Right cardiac atrium (tissue), 5 donors: ENCODE measurements around the gene MMP17. TPM values are rescaled to one million over a fixed set of nuclear protein-coding genes. Genes with fewer than 3 reads are reported as not detected.

Source experiments
- ATAC-seq, 2 donors: fragments of 200-7000 bp; cut with Tn5 transposase; one replicate each; pipeline versions ENCODE4 v1.8.0 to v1.9.1; 2020; ENCODE audit warnings: moderate library complexity in 2 of 2, mild to moderate bottlenecking in 1 of 2
- DNase-seq, 3 donors: peaks; one replicate each; pipeline ENCODE4 v3.0.0-alpha.2; 2020
- H3K27ac ChIP-seq: one replicate; pipeline ENCODE4 v1.5.1; 2013; ENCODE audit warnings: mild to moderate bottlenecking, low read length, control low read depth, moderate library complexity
- H3K27me3 ChIP-seq: one replicate; pipeline ENCODE4 v1.6.1; 2013; ENCODE audit not compliant: control insufficient read depth, insufficient read depth
- H3K4me1 ChIP-seq: one replicate; pipeline ENCODE4 v1.6.1; 2013; ENCODE audit warnings: low read length; ENCODE audit not compliant: control insufficient read depth, insufficient read depth
- H3K4me3 ChIP-seq: one replicate; pipeline ENCODE4 v1.5.1; 2013; ENCODE audit warnings: low read length, control low read depth
- H3K9me3 ChIP-seq: one replicate; pipeline ENCODE4 v1.6.1; 2013; ENCODE audit warnings: low read length; ENCODE audit not compliant: control insufficient read depth
- WGBS: extraction: QIAGEN DNeasy Blood & Tissue Kit; methylation state at CpG from one replicate; pipeline ENCODE4 v1.1.7; 2013; 5-methylcytosine and 5-hydroxymethylcytosine counted together
- intact Hi-C, 4 donors: fragments of 100-400 bp; cut with DNase I; formaldehyde crosslinking; loops; one replicate each; pipeline versions ENCODE4 v1.11.0 to v1.14.0; 2022 to 2023
- polyA plus RNA-seq: library from polyadenylated mRNA; stranded (reverse); fragments of 200-250 nt; gene quantifications from one replicate; pipeline ENCODE4 v1.2.3, GENCODE V29; 2013
- total RNA-seq, 4 donors: library from RNA; stranded (reverse); fragmentation: NEBNext Ultra II Directional; extraction: Animal tissue kit (Norgen Biotek cat#: 25700); gene quantifications; one replicate each; pipeline ENCODE4 v1.2.1, GENCODE V29; 2021
- donor health status: healthy with polysubstance abuse.
- donor health status: DM: no; HTN: yes; CAD: no.
- donor health status: DM: no; HTN: no; CAD: no.
- donor health status: DM: no; HTN: yes; CAD: no; lungs with severe emphysema.
- donor health status: DM: yes; HTN: yes; CAD: no.

MMP17 gene
- total and polyA plus RNA-seq, 5 donors: 0.89 to 2.4 (median 1.4) TPM

GRCh38 chr12:131852551-131853299, 24.5 kb downstream of the MMP17 start:
- H3K4me3 ChIP-seq: no peak overlapping the region
- ATAC-seq (no peak), DNase-seq (peak in 1 of 3 donors; percentile 38)
- WGBS: 55% methylated on average over 24 of the region's 24 CpGs
- H3K27ac ChIP-seq: no peak overlapping the region
- intact Hi-C loops: no loop called here
- no peaks in the 10 kb centered on the region for H3K4me1 ChIP-seq
- H3K9me3 ChIP-seq: no peaks in the 10 kb centered on the region
- H3K27me3 ChIP-seq: no peaks in the 10 kb centered on the region

- intact Hi-C loops: no loop called here
- Histone ChIP-seq H3K4me1 (no peaks in the 10 kb centered on the region), H3K9me3 (no peaks in the 10 kb centered on the region), H3K27ac (no peak overlapping the region), H3K4me3 (no peak overlapping the region), H3K27me3 (no peaks in the 10 kb centered on the region)
- DNase-seq (no peak), ATAC-seq (no peak)
- WGBS: 83% methylated on average over 35 of the region's 35 CpGs
Observed at GRCh38 chr12:131853832-131854797, 25.9 kb downstream of the MMP17 start.

GRCh38 chr12:131854861-131855476, 26.8 kb downstream of the MMP17 start:
- Histone ChIP-seq H3K9me3 (no peaks in the 10 kb centered on the region), H3K27me3 (no peaks in the 10 kb centered on the region), H3K27ac (no peak overlapping the region), H3K4me1 (no peaks in the 10 kb centered on the region), H3K4me3 (no peak overlapping the region)
- intact Hi-C loops: no loop called here
- WGBS: 79% methylated on average over 16 of the region's 16 CpGs
- DNase-seq: no peak
- ATAC-seq: no peak

- Histone ChIP-seq H3K9me3 (no peaks in the 10 kb centered on the region), H3K4me3 (no peak overlapping the region), H3K27ac (no peak overlapping the region), H3K27me3 (no peaks in the 10 kb centered on the region), H3K4me1 (no peaks in the 10 kb centered on the region)
- intact Hi-C loops: no loop called here
- no peak for ATAC-seq
- WGBS: 48% methylated on average over 30 of the region's 30 CpGs
- DNase-seq: no peak
Observed at GRCh38 chr12:131855521-131856142, 27.4 kb downstream of the MMP17 start.

GRCh38 chr12:131856366-131857097, 28.3 kb downstream of the MMP17 start:
- Histone ChIP-seq H3K4me3 (no peak overlapping the region), H3K9me3 (no peaks in the 10 kb centered on the region), H3K27me3 (no peaks in the 10 kb centered on the region), H3K27ac (no peak overlapping the region), H3K4me1 (no peaks in the 10 kb centered on the region)
- 80% methylated on average over 10 of the region's 10 CpGs for WGBS
- intact Hi-C loops: no loop called here
- ATAC-seq (no peak), DNase-seq (no peak)

- 75% methylated on average over 21 of the region's 21 CpGs for WGBS
- H3K27me3 ChIP-seq: no peaks in the 10 kb centered on the region
- no peak overlapping the region for H3K4me3 ChIP-seq
- ATAC-seq (no peak), DNase-seq (no peak)
- no peaks in the 10 kb centered on the region for H3K4me1 ChIP-seq
- H3K9me3 ChIP-seq: no peaks in the 10 kb centered on the region
- intact Hi-C loops: no loop called here
- H3K27ac ChIP-seq: no peak overlapping the region
Observed at GRCh38 chr12:131857908-131858850, 30.0 kb downstream of the MMP17 start.

GRCh38 chr12:131860472-131861260, 32.5 kb downstream of the MMP17 start:
- intact Hi-C loops: no loop called here
- no peak overlapping the region for H3K4me3 ChIP-seq
- ATAC-seq (peak; percentile 71 to 73), DNase-seq (peak; percentile 70 to 75 (median 70))
- WGBS: 33% methylated on average over 22 of the region's 22 CpGs
- H3K9me3 ChIP-seq: no peaks in the 10 kb centered on the region
- H3K27me3 ChIP-seq: no peaks in the 10 kb centered on the region
- H3K27ac ChIP-seq: no peak overlapping the region
- H3K4me1 ChIP-seq: no peaks in the 10 kb centered on the region

GRCh38 chr12:131861261-131862083, 33.3 kb downstream of the MMP17 start:
- Histone ChIP-seq H3K27ac (no peak overlapping the region), H3K9me3 (no peaks in the 10 kb centered on the region), H3K27me3 (no peaks in the 10 kb centered on the region), H3K4me3 (no peak overlapping the region), H3K4me1 (no peaks in the 10 kb centered on the region)
- 86% methylated on average over 12 of the region's 12 CpGs for WGBS
- ATAC-seq (no peak), DNase-seq (peak in 1 of 3 donors; percentile 6)
- intact Hi-C loops: no loop called here
